ENCODE data around the gene CASQ2. TPM values are rescaled to one million over a fixed set of nuclear protein-coding genes. Genes with fewer than 3 reads are reported as not detected.

The CASQ2 gene
- total RNA-seq, 2 donors from 2014 or later, result 0.26 TPM; not detected in 1

- intact Hi-C loops (cut with DNase I), result no loop called here
- no peaks in the 10 kb centered on the region for H3K4me1 ChIP-seq
- TF ChIP-seq POLR2A (IDR thresholded peaks at IDR 0.05), result no peak
- peak in 5 of 7 experiments; percentile 24 to 70 (median 53) for TF ChIP-seq CTCF (IDR thresholded peaks at IDR 0.05)
- no peaks in the 10 kb centered on the region for H3K36me3 ChIP-seq (replicated peaks in 1 of 2; ENCODE audit: insufficient read depth in 1 of 2, low read depth in 2 of 2)
- 7 to 9% methylated on average over 1 of the region's 1 CpG for WGBS, 2 donors
- H3K4me3 ChIP-seq, result no peak overlapping the region
- peak; percentile 73 for ATAC-seq
- peak; percentile 52 to 74 (median 55) for DNase-seq
- no peaks in the 10 kb centered on the region for H3K27me3 ChIP-seq
- H3K27ac ChIP-seq, result no peak overlapping the region
- H3K9me3 ChIP-seq, result no peaks in the 10 kb centered on the region
Observed at GRCh38 chr1:115764541-115764940, 4.0 kb downstream of the CASQ2 start.

GRCh38 chr1:115762779-115763178, 5.7 kb downstream of the CASQ2 start:
- Histone ChIP-seq H3K36me3 (replicated peaks in 1 of 2; ENCODE audit: insufficient read depth in 1 of 2, low read depth in 2 of 2) (no peaks in the 10 kb centered on the region), H3K27me3 (no peaks in the 10 kb centered on the region), H3K4me1 (no peaks in the 10 kb centered on the region), H3K9me3 (no peaks in the 10 kb centered on the region), H3K4me3 (no peak overlapping the region), H3K27ac (no peak overlapping the region)
- peak in 1 of 7 experiments; percentile 4 for TF ChIP-seq CTCF (IDR thresholded peaks at IDR 0.05)
- TF ChIP-seq POLR2A (IDR thresholded peaks at IDR 0.05), result no peak
- no peak for ATAC-seq
- DNase-seq, result no peak
- intact Hi-C loops (cut with DNase I), result no loop called here
- WGBS, 2 donors, result 87 to 90% methylated on average over 3 of the region's 3 CpGs

- peak in 1 of 4 donors; percentile 36 for DNase-seq
- intact Hi-C loops (cut with DNase I), result no loop called here
Observed at GRCh38 chr1:115761601-115762302, 6.8 kb downstream of the CASQ2 start.

GRCh38 chr1:115757856-115758255, 10.7 kb downstream of the CASQ2 start:
- no peaks in the 10 kb centered on the region for H3K9me3 ChIP-seq

More at GRCh38 chr1:115761601-115762302, 6.8 kb downstream of the CASQ2 start:
- Histone ChIP-seq H3K9me3 (no peaks in the 10 kb centered on the region), H3K4me3 (no peak overlapping the region), H3K27me3 (no peaks in the 10 kb centered on the region), H3K27ac (no peak overlapping the region), H3K4me1 (no peaks in the 10 kb centered on the region), H3K36me3 (replicated peaks in 1 of 2; ENCODE audit: insufficient read depth in 1 of 2, low read depth in 2 of 2) (no peaks in the 10 kb centered on the region)
- ATAC-seq, result peak; percentile 35
- TF ChIP-seq POLR2A (IDR thresholded peaks at IDR 0.05) (no peak), CTCF (IDR thresholded peaks at IDR 0.05) (no peak)
- 80% methylated on average over 7 of the region's 7 CpGs for WGBS, 2 donors

More at GRCh38 chr1:115757856-115758255, 10.7 kb downstream of the CASQ2 start:
- TF ChIP-seq POLR2A (IDR thresholded peaks at IDR 0.05) (no peak), CTCF (IDR thresholded peaks at IDR 0.05) (no peak)
- peaks cover 10% of the 10 kb centered on the region for H3K4me1 ChIP-seq
- no peak for ATAC-seq
- H3K4me3 ChIP-seq, result no peak overlapping the region
- no peaks in the 10 kb centered on the region for H3K27me3 ChIP-seq
- DNase-seq, result no peak
- 48 to 86% methylated on average over 1 of the region's 1 CpG for WGBS, 2 donors
- no peak overlapping the region for H3K27ac ChIP-seq
- H3K36me3 ChIP-seq (replicated peaks in 1 of 2; ENCODE audit: insufficient read depth in 1 of 2, low read depth in 2 of 2), result no peaks in the 10 kb centered on the region
- intact Hi-C loops (cut with DNase I), result no loop called here

Measured in body of pancreas (tissue), 4 donors.